GM19372 (cell line): ENCODE data around the gene FGA.
A peak's percentile ranks its signal among the peaks of the same experiment; 100 is the strongest.

ENCODE experiments used
- ATAC-seq: cut with Tn5 transposase; IDR thresholded peaks from one replicate; pipeline ENCODE4 v1.9.1; 2021; ENCODE audit warnings: mild to moderate bottlenecking, low read depth, moderate library complexity; ENCODE audit not compliant: unreplicated experiment

Gene FGA

DNA sequence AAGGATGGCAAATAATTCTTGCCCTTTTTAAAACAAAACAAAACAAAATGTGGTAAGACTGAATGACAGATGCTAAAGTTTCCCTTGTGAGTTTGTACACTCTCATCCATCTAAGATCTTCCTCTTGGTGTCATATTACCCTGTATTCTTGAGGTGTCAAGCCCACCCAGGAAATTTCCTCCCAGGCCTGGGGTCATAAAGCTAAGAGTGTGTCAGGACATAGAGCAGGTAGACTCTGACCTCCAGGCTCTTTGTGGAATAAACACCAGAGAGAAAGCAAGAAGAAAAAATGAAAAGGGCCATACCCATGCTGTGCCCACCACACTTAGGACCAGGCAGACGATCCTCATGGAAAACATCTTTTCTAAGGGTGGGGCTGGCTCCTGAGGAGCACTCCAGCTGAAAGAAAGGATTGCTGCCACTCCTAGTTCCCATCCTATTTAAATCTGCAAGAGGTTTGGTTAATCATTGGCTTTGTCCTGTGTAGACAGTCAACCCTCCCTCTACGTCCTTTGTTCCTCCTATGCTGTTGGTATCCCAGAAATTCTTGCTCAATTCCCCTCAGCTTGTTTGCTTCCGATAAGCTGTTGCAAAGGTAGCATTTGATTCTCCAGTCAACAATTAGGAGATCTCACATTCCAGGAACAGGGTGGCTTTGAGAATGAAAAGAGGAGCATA lies at the start of gene FGA:
TSS of gene FGA (minus strand) at position 414 of the 678 bp plus-strand sequence. CDS start at position 359, 55 bp downstream.
- no peak for ATAC-seq

GRCh38 chr4:154634058-154634457 lies 43.5 kb upstream of the FGA start:
- no peak for ATAC-seq

- ATAC-seq = no peak
Measured at GRCh38 chr4:154631828-154632227, 41.3 kb upstream of the FGA start.

GRCh38 chr4:154630324-154630723 lies 39.8 kb upstream of the FGA start:
- no peak for ATAC-seq

GRCh38 chr4:154626793-154627484 lies 36.4 kb upstream of the FGA start:
- ATAC-seq = peak; percentile 97

- no peak for ATAC-seq
Measured at GRCh38 chr4:154625971-154626370, 35.4 kb upstream of the FGA start.

DNA sequence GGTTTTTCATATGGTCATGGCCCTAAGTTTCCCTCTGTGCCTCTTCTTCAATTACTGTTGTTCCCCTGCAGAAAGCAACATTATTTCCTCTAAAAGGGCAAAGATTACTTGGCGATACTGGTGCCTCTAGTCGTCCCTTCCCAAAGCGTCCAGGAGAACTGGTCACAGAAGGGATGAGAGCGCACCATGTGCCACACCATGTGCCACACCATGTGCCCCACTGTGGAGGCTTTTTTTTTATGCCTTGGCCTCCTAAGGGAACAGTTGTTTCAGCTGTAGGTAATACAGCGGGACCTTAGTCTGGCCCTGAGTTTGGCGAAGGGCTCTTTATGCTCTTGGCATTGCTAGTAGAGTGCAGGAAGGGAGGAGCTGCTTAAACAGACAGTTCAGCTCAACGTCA lies 33.5 kb upstream of the FGA start:
- no peak for ATAC-seq

- no peak for ATAC-seq
Measured at GRCh38 chr4:154623436-154623835, 32.9 kb upstream of the FGA start.

DNA sequence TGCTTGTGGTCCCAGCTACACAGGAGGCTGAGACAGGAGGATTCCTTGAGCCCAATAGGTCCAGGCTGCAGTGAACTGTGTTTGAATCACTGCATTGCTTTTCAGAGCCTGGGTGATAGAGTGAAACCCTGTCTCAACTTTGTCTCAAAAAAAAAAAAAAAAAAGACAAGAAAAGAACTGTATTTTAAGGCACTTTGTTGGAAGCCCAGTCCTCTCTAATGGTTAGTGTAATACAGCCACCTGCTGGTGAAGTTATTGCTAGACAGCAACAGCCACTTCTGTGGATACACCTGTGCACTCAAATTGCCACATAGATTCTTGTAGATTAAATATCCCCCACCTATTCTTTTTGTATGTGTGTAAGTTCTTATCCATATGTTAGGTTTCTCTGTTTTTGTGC lies 32.1 kb upstream of the FGA start:
- ATAC-seq = peak; percentile 44

GRCh38 chr4:154620111-154620510 lies 29.6 kb upstream of the FGA start:
- no peak for ATAC-seq

GRCh38 chr4:154618708-154619315 lies 28.3 kb upstream of the FGA start:
- peak; percentile 47 for ATAC-seq

DNA sequence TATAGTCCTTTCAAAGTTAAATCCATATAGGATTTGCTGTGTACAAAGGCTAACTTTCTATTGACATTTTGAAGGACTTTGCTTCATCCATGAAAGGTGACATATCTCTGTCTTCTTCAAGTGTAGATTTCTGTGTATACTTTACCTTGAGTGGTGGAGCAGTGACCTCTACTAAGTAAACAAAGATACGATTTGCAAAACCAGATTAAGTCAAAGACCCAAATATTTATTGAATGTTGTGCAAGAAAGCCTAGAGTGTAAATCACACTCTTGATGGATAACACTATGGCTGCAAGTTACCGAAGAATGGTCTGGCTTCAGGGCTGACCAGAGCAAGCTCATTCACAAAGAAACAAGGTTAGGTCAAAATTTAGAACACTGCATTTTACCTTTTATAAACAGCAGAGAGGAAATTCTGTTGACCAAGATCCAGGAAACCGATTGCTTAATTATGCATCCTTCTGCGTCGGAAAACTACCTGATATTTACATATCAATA lies 27.3 kb upstream of the FGA start:
- no peak for ATAC-seq

- peak; percentile 92 for ATAC-seq
Measured at GRCh38 chr4:154616731-154617130, 26.2 kb upstream of the FGA start.

- ATAC-seq = no peak
Measured at GRCh38 chr4:154616287-154616686, 25.7 kb upstream of the FGA start.

DNA sequence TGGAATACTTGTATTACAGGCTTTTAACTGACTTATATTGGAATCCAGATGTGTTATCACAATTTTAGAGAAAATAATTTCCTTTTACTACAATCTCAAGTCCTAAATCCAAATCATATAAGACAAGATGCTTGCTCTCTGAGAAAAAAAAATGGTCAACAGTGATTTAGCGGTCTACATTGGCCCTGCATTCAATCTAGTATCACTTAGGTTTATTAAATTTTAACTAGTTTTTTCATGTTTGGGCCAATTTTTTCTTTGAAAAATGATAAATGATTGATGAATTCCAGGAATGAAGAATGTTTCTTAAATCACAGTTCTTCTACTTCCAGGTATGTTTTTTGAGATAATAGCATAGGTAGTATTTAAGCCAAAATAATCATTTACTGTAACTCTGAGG lies 24.7 kb upstream of the FGA start:
- ATAC-seq = no peak

GRCh38 chr4:154614306-154614705 lies 23.8 kb upstream of the FGA start:
- no peak for ATAC-seq

DNA sequence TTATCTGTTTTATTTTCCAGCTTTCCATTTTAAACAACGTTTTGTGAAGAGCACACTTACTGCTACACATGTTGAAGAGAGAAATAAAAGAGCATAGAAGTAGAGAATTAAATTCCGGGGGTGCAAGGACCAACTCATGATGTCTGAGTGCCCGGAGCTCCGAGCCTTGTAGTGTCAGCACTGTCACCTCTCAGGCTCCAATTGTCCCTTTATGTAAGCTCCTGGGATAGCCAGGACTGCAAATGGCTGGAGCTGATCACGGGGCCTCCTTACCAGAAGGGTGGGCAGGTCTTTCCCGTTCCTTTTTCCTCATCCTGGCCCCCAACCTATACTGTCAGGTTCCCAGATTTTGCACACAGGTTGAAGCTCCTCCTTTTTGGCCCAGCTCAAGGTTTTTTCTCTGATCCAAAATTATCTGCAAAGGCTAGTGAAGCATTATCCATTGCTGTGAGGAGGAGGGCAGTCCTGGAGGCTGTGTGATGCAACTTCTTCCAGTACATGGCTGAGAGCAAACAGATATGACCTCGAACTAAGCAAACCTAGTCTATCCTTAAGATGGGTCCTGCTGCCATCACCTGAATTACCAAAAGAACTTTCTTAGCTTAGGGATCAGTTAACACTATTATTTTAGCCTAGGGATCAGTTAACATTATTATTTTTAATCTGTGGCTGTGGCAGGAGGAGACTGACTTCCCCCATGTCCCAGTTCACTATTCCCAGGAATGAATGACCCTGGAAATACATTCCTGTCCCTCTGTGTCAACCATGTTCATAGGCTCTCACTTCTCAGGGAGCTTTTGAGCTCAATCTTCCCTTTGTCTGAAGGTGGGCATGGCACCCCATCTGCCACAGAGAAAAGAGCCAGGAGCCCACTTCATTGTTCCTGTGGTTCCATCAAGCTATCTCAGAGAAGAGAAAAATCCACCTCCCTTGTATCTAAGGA lies 22.2 kb upstream of the FGA start, which contains the start of gene FGG:
TSS of gene FGG (minus strand) at position 185 of the 943 bp plus-strand sequence. CDS start at position 138, 47 bp downstream.
- ATAC-seq = no peak

- ATAC-seq = no peak
Measured at GRCh38 chr4:154611833-154612232, 21.3 kb upstream of the FGA start.

- ATAC-seq = no peak
Measured at GRCh38 chr4:154610582-154610981, 20.0 kb upstream of the FGA start.

DNA sequence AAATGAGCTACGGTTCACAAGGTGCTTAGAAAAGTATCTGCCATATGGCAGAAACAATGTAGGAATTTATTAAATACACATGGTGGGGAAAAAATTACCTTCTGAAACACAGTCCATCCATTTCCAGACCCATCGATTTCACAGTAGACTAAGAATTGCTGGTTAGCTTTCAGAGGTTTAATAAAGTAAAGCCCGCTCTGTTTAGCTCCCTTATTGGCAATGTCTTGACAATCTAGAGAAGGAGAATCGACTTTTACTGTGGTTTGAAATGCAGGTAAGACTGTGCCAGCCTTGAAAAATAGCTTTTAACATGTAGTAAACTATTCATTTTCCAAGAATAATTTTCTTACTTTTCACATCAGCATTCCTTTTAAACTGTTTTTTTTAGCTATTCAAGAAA lies 19.0 kb upstream of the FGA start:
- no peak for ATAC-seq
